Measurements from ENCODE around the gene HRC.
A peak's percentile ranks its signal among the peaks of the same experiment; 100 is the strongest.
"Not testable (repeated sequence)": the region's sequence is repeated elsewhere in the genome, so short reads cannot be mapped to it uniquely, and the experiment has no call there.

HRC gene

GRCh38 chr19:49160450-49161189 is 5.4 kb upstream of the HRC start:
- DNase-seq, result no peak

- peak; percentile 94 for DNase-seq
Measured at GRCh38 chr19:49157445-49158224, 2.4 kb upstream of the HRC start, which contains the start of gene TRPM4. TSS of gene TRPM4 (plus strand) at chr19:49157792. CDS start at chr19:49157867, 75 bp downstream.

- DNase-seq, result peak; percentile 75
Measured at GRCh38 chr19:49155820-49156346, 687 bp upstream of the HRC start.

GRCh38 chr19:49154279-49154678 is 917 bp downstream of the HRC start:
- DNase-seq, result no peak

GRCh38 chr19:49153167-49153809 is 1.9 kb downstream of the HRC start:
- DNase-seq, result no peak

GRCh38 chr19:49152119-49152550 is 3.1 kb downstream of the HRC start:
- no peak for DNase-seq

- peak; percentile 75 for DNase-seq
Measured at GRCh38 chr19:49151267-49152118, 3.7 kb downstream of the HRC start.

GRCh38 chr19:49150944-49151243 is 4.3 kb downstream of the HRC start:
- no peak for DNase-seq

- DNase-seq, result peak; percentile 95
Measured at GRCh38 chr19:49150106-49150943, 4.9 kb downstream of the HRC start.

GRCh38 chr19:49149652-49150105 is 5.5 kb downstream of the HRC start:
- DNase-seq, result peak; percentile 91

GRCh38 chr19:49148784-49149651 is 6.2 kb downstream of the HRC start:
- peak; percentile 97 for DNase-seq

GRCh38 chr19:49148044-49148682 is 7.0 kb downstream of the HRC start:
- DNase-seq, result no peak

GRCh38 chr19:49146408-49146770 is 8.8 kb downstream of the HRC start:
- not testable (repeated sequence) for DNase-seq

GRCh38 chr19:49145573-49146407 is 9.4 kb downstream of the HRC start:
- peak; percentile 88 for DNase-seq

- DNase-seq, result peak; percentile 95
Measured at GRCh38 chr19:49142866-49143335, 12.3 kb downstream of the HRC start.

GRCh38 chr19:49141352-49141751 is 13.8 kb downstream of the HRC start:
- no peak for DNase-seq

- no peak for DNase-seq
Measured at GRCh38 chr19:49140951-49141350, 14.2 kb downstream of the HRC start.

- peak; percentile 51 for DNase-seq
Measured at GRCh38 chr19:49136771-49137171, 18.4 kb downstream of the HRC start.

- no peak for DNase-seq
Measured at GRCh38 chr19:49135686-49136085, 19.5 kb downstream of the HRC start.
